LNCAP (cell line): ENCODE data around the gene BARD1.

Source experiments
- TF ChIP-seq, protein P1 (sequence below): fragments of 450-650 bp; IDR thresholded peaks from 2 replicates; pipeline ENCODE4 v1.5.1; 2017; ENCODE audit warnings: mild to moderate bottlenecking

The BARD1 gene

DNA sequence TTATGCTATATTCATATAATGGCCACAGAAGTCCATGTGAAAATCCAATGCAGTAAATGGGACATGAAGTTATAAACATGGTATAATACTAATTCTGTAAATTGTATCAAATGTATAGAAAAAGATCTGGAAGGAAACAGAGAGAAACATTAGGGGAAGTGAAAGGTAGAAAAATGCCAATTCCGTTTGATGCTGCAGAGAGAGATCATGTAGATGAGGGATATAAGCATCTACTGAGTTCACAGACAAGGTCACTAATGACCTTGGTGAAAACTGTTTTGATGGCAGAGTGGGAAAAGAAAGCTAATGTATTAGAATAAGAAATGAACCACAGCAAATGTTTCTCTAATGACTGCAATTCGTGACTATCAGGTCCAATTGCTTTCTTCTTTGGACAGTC lies 56.0 kb downstream of the BARD1 start:
- TF ChIP-seq, protein P1, sequence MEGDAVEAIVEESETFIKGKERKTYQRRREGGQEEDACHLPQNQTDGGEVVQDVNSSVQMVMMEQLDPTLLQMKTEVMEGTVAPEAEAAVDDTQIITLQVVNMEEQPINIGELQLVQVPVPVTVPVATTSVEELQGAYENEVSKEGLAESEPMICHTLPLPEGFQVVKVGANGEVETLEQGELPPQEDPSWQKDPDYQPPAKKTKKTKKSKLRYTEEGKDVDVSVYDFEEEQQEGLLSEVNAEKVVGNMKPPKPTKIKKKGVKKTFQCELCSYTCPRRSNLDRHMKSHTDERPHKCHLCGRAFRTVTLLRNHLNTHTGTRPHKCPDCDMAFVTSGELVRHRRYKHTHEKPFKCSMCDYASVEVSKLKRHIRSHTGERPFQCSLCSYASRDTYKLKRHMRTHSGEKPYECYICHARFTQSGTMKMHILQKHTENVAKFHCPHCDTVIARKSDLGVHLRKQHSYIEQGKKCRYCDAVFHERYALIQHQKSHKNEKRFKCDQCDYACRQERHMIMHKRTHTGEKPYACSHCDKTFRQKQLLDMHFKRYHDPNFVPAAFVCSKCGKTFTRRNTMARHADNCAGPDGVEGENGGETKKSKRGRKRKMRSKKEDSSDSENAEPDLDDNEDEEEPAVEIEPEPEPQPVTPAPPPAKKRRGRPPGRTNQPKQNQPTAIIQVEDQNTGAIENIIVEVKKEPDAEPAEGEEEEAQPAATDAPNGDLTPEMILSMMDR: no peak

DNA sequence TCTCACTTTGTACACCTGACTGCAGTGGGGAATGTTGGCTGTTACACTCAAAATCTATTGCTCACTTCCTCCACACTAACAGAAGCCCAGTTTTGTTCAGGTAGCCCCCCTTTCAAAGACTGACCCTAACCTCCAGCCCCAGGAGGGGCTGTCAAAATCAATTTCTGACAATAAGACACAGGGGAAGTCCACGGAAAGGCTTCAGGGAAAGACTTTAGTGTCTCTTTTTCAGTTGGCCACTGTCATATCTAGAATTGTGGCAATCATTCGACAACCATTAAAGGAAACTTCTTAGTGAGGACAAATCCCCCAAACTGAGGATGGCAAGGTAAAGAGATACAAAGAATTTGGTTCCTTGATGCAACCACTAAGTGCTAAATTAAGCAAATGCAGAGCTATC lies 59.0 kb downstream of the BARD1 start:
- TF ChIP-seq, protein P1: no peak

DNA sequence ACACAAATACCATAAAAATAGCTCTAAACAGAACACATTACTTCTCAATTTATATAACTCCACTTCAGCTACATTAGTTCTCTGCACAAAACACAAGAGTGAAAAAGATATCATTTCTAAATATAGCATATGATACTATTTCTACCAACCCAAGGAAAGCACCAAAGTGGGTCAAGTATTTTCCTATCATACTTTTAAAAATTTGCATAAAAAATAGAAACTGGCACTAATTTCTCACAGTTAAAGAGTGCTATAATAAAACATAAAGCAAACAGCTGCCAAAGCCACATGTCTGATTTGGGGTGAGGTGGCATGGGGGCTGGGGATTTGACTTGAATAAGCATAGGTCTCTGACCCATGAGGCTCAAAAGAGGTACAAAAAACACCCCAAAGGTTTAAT lies 61.5 kb downstream of the BARD1 start:
- TF ChIP-seq, protein P1: no peak

DNA sequence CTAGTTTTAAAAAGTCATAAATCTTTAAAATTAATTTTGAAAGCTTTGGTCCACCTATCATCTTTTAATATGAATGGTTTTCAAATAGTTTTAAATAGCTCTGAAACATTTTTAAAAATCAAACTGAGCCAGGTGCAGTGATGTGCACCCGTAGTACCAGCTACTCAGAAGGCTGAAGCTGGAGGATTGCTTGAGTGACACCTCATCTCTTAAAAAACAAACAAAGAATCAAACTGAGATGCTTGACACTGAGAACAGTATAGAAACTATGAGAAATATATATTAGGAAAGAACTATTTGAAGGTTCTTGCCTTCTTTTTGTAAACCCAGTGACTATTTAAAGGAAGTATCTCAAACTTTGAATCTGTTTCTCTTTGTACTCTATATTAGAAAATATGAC lies 67.4 kb downstream of the BARD1 start:
- TF ChIP-seq, protein P1: no peak

DNA sequence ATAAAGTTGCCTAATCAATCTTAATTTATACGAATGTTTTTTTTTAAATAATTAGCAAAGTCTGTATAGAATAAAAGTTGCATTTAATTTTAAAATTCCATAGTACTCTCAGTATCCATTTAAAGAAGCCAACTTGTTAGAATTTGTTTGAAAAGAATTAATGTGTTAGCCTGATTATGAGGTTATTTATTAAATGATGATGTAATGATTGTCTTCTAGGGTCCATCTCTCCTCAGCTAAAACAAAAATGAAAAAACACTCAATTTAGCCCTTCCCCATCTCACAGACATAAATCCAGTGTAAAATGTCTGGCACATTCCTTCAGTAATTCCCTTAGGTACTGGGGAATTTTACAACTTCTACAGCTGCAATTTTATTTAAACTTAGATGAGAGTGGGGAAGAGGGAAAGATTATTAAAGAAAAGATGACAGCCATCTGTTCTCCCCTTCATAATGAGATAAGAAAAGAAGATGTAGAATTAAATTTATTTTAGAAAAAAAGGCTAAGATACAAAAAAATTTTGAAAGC lies 68.6 kb downstream of the BARD1 start:
- TF ChIP-seq, protein P1: no peak

DNA sequence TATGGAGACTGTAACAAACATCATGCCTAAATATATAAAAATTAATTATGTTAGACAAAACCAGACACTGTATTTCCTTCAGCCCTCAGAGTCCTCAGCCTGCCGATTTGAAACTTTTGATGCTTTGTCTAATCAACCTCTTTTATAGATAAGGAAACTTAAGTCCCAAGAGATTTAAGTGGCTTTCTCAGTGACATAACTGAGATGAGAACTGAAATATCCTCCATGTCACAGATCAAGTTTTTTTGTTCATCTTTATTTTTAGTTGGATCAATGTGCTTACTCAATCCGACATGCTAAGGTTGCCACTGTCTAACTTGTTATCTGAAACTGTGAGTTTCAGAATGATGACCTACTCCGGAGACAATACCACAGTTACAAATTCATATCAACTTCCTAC lies 72.3 kb downstream of the BARD1 start:
- TF ChIP-seq, protein P1: no peak

DNA sequence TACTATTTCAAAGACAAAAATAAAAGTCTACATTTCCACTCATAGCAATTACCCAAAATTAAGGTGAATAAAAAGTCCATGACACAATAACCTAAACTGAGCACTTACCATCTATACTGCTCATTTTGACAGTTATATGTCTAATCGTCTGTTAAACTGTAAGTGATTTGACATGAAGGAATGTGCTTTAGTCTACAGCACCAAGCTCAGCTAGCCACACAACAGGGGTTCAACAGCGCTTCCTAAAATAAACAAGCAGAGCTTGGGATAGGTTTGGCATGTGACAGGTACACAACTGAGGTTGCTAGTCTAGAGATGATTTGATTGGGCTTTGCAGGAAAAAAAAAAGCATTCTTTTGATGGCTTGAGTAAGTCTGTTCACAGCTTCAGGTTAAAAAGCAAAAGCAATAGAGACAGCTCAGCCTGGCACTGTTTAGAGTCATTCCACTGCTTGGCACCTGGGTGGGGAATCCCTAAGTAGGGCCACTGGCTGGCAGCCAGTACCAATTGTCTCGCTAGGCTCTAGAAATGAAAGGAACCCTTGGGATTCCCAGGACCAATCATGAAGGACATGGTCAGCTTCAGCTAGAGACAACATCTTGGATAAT lies 78.6 kb downstream of the BARD1 start:
- TF ChIP-seq, protein P1: no peak

DNA sequence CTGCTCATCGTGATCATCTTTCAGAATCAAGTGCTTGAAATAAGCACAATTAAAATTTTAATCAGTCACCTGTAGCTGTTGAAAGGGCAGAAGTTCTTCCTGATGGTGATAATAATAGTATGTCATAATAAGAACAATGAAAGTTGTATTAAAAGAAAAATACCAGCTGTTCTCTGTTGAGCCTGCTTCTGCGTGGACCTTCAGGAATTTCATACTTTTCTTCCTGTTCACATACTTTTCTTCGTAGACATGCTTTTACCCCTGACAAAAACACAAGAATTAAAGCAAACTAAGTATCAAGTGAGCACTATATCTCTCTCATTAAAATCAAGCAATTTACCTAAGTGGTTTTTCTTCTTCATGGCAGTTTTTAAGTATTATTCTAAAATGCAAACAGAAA lies 79.2 kb downstream of the BARD1 start:
- TF ChIP-seq, protein P1: no peak
